Osteoblast (primary cell): ENCODE results near the gene MGAT5. TPM values are rescaled to one million over a fixed set of nuclear protein-coding genes. Genes with fewer than 3 reads are reported as not detected.

Experiments used
- DNase-seq: peaks from one replicate; pipeline ENCODE4 v3.0.0; 2011; ENCODE audit warnings: low spot score, mixed read lengths; ENCODE audit not compliant: insufficient read length; ENCODE audit errors: missing footprints
- H2AFZ ChIP-seq: 2 replicates; pipeline ENCODE4 v1.6.0; 2011; ENCODE audit warnings: mild to moderate bottlenecking, low read length
- H3K27ac ChIP-seq: 2 replicates; pipeline ENCODE4 v1.5.1; 2011; ENCODE audit warnings: mild to moderate bottlenecking, low read depth, low read length, moderate library complexity
- H3K27me3 ChIP-seq: 2 replicates; pipeline ENCODE4 v1.6.0; 2012; ENCODE audit warnings: mild to moderate bottlenecking, control low read depth, inconsistent platforms, low read length, moderate library complexity; ENCODE audit not compliant: insufficient read depth
- H3K36me3 ChIP-seq: 2 replicates; pipeline ENCODE4 v1.5.1; 2011; ENCODE audit warnings: mild to moderate bottlenecking, low read length, control low read depth, moderate library complexity; ENCODE audit not compliant: insufficient read depth
- H3K4me1 ChIP-seq: 2 replicates; pipeline ENCODE4 v1.5.1; 2011; ENCODE audit warnings: mild to moderate bottlenecking, low read length, control low read depth, moderate library complexity; ENCODE audit not compliant: insufficient read depth
- H3K4me2 ChIP-seq: 2 replicates; pipeline ENCODE4 v1.6.0; 2011; ENCODE audit warnings: mild to moderate bottlenecking, low read length; ENCODE audit not compliant: insufficient read depth
- H3K4me3 ChIP-seq: fragments of 200-600 bp; sonication (generic); 3 replicates; pipeline ENCODE4 v1.5.1; 2012; ENCODE audit warnings: mild to moderate bottlenecking, low read length, inconsistent platforms; ENCODE audit not compliant: insufficient read depth
- H3K79me2 ChIP-seq: 2 replicates; pipeline ENCODE4 v1.6.0; 2012; ENCODE audit warnings: mild to moderate bottlenecking, low read length, control low read depth, inconsistent platforms; ENCODE audit not compliant: insufficient read depth
- H3K9me3 ChIP-seq: 2 replicates; pipeline ENCODE4 v1.5.1; 2011; ENCODE audit warnings: low read depth, low read length, control low read depth
- H4K20me1 ChIP-seq: 2 replicates; pipeline ENCODE4 v1.6.0; 2012; ENCODE audit warnings: mild to moderate bottlenecking, low read length, control low read depth; ENCODE audit not compliant: insufficient read depth
- CTCF ChIP-seq: IDR thresholded peaks from 2 replicates; pipeline ENCODE4 v1.5.1; 2011; ENCODE audit warnings: mild to moderate bottlenecking, low read depth, low read length, moderate library complexity; ENCODE audit errors: extremely low read depth
- total RNA-seq: library from RNA; depleted of rRNA; stranded (reverse); fragments of >200 nt; gene quantifications from 2 replicates; pipeline ENCODE4 v1.2.3, GENCODE V29; 2012

Gene MGAT5
- total RNA-seq, 1 donor: 29.7 TPM

- no peak for TF ChIP-seq CTCF
- Histone ChIP-seq H3K4me3 (no peak overlapping the region), H3K27ac (no peak overlapping the region), H3K27me3 (no peaks in the 10 kb centered on the region), H3K4me2 (no peak overlapping the region), H2AFZ (no peak overlapping the region), H3K79me2 (no peaks in the 10 kb centered on the region), H3K36me3 (no peaks in the 10 kb centered on the region), H3K9me3 (no peaks in the 10 kb centered on the region), H3K4me1 (no peaks in the 10 kb centered on the region), H4K20me1 (no peaks in the 10 kb centered on the region)
- DNase-seq: no peak
These were observed 127.3 kb downstream of the MGAT5 start for GRCh38 chr2:134381141-134381540.

DNA sequence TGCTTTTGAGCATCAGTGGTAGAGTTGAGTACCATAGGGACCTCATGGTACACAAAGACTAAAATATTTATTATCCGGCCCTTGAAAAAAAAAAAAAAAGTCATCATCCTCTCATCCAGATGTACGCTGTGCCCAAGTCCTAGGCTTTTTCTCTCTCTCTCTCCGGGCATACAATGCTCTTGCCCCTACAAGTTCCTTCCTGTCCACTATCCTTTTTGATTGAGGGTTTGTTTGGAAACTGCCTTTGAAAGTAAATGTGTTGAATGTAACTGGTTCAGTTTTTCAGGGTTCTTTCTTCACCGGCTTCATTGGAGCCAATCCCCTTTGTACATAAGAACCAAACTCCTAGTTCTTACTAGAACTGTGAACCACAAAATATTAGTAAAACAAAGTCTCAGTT is 130.3 kb downstream of the MGAT5 start:
- H3K36me3 ChIP-seq: no peaks in the 10 kb centered on the region
- H3K4me1 ChIP-seq: no peaks in the 10 kb centered on the region
- TF ChIP-seq CTCF: no peak
- H2AFZ ChIP-seq: no peak overlapping the region
- DNase-seq: no peak
- H3K4me3 ChIP-seq: no peak overlapping the region
- no peaks in the 10 kb centered on the region for H3K9me3 ChIP-seq
- no peak overlapping the region for H3K27ac ChIP-seq
- H3K79me2 ChIP-seq: no peaks in the 10 kb centered on the region
- no peak overlapping the region for H3K4me2 ChIP-seq
- H4K20me1 ChIP-seq: no peaks in the 10 kb centered on the region
- H3K27me3 ChIP-seq: no peaks in the 10 kb centered on the region

- Histone ChIP-seq H3K4me1 (no peaks in the 10 kb centered on the region), H2AFZ (no peak overlapping the region), H3K4me2 (no peak overlapping the region), H3K79me2 (no peaks in the 10 kb centered on the region), H3K36me3 (no peaks in the 10 kb centered on the region), H4K20me1 (no peaks in the 10 kb centered on the region), H3K27ac (no peak overlapping the region), H3K27me3 (no peaks in the 10 kb centered on the region), H3K9me3 (no peaks in the 10 kb centered on the region), H3K4me3 (no peak overlapping the region)
- DNase-seq: no peak
- TF ChIP-seq CTCF: no peak
These were observed 131.3 kb downstream of the MGAT5 start for GRCh38 chr2:134385195-134385594.

- H3K4me2 ChIP-seq: no peak overlapping the region
- H3K27ac ChIP-seq: no peak overlapping the region
- no peak overlapping the region for H3K4me3 ChIP-seq
- no peak for DNase-seq
- no peak overlapping the region for H2AFZ ChIP-seq
- H3K79me2 ChIP-seq: no peaks in the 10 kb centered on the region
- H4K20me1 ChIP-seq: no peaks in the 10 kb centered on the region
- H3K4me1 ChIP-seq: no peaks in the 10 kb centered on the region
- H3K27me3 ChIP-seq: no peaks in the 10 kb centered on the region
- no peak for TF ChIP-seq CTCF
- no peaks in the 10 kb centered on the region for H3K9me3 ChIP-seq
- H3K36me3 ChIP-seq: no peaks in the 10 kb centered on the region
These were observed 132.4 kb downstream of the MGAT5 start for GRCh38 chr2:134386310-134386709.
